PFSK-1 (cell line): ENCODE measurements around the gene PPP2R2B.

Experiments used
- FOXP2 ChIP-seq: optimal IDR thresholded peaks from 2 replicates; pipeline ENCODE3; 2011; ENCODE audit warnings: borderline replicate concordance, control low read depth, inconsistent platforms; ENCODE audit not compliant: insufficient read depth; ENCODE audit errors: extremely low read length, extremely low read depth
- POLR2AphosphoS5 ChIP-seq: IDR thresholded peaks from 2 replicates; pipeline ENCODE4 v1.6.1; 2012; ENCODE audit warnings: low read depth, mild to moderate bottlenecking, control low read depth, low read length, moderate library complexity
- SIN3A ChIP-seq: IDR thresholded peaks from 2 replicates; pipeline ENCODE4 v1.6.1; 2012; ENCODE audit warnings: mild to moderate bottlenecking, low read length, moderate library complexity, borderline replicate concordance; ENCODE audit not compliant: insufficient read depth
- TAF1 ChIP-seq: IDR thresholded peaks from 2 replicates; pipeline ENCODE4 v1.6.1; 2012; ENCODE audit warnings: low read length, control low read depth, borderline replicate concordance; ENCODE audit not compliant: insufficient read depth
- TF ChIP-seq, protein P1 (sequence below), 2 experiments: IDR thresholded peaks; 2 replicates each; pipeline versions ENCODE4 v1.6.1 to v1.8.0; 2011 to 2012; ENCODE audit warnings: low read depth in 2 of 2, low read length in 2 of 2, control low read depth in 1 of 2, inconsistent platforms in 1 of 2, mild to moderate bottlenecking in 1 of 2, moderate library complexity in 1 of 2; ENCODE audit not compliant: insufficient read depth in 1 of 2

The PPP2R2B gene

DNA sequence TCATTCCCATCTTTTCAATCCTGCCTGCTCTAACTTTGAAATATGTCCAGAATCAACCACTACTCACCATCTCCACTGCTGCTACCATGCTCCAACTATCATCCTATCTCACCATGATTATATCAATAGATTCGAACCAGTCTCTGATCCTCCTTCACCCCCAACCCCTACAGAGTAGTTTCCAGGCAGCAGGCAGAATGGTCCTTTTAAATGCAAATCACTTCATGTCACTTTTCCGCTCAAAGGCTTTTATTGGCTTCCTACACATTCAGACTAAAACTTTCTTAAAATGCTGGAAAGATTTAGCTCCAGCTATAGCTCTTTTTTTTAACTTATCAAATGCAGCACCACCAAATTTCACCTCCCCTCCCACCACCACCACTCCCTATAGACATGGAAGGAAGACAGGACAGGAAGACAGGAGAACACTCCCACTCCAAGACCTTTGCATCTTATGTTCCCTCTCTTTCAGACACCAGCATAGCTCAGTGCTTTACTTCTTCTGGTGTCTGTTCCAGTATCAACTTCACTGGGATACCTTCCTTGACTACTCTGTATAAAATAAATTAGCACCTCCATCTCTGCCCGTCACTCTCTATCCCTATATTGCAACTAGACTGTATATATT, 9.9 kb upstream of the PPP2R2B start:
- TF ChIP-seq SIN3A (no peak), POLR2AphosphoS5 (no peak), TAF1 (no peak), FOXP2 (no peak)
- TF ChIP-seq, protein P1, sequence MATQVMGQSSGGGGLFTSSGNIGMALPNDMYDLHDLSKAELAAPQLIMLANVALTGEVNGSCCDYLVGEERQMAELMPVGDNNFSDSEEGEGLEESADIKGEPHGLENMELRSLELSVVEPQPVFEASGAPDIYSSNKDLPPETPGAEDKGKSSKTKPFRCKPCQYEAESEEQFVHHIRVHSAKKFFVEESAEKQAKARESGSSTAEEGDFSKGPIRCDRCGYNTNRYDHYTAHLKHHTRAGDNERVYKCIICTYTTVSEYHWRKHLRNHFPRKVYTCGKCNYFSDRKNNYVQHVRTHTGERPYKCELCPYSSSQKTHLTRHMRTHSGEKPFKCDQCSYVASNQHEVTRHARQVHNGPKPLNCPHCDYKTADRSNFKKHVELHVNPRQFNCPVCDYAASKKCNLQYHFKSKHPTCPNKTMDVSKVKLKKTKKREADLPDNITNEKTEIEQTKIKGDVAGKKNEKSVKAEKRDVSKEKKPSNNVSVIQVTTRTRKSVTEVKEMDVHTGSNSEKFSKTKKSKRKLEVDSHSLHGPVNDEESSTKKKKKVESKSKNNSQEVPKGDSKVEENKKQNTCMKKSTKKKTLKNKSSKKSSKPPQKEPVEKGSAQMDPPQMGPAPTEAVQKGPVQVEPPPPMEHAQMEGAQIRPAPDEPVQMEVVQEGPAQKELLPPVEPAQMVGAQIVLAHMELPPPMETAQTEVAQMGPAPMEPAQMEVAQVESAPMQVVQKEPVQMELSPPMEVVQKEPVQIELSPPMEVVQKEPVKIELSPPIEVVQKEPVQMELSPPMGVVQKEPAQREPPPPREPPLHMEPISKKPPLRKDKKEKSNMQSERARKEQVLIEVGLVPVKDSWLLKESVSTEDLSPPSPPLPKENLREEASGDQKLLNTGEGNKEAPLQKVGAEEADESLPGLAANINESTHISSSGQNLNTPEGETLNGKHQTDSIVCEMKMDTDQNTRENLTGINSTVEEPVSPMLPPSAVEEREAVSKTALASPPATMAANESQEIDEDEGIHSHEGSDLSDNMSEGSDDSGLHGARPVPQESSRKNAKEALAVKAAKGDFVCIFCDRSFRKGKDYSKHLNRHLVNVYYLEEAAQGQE (IDR thresholded peaks at IDR 0.05; ENCODE audit: insufficient read depth in 1 of 2, low read depth in 2 of 2, low read length in 2 of 2): no peak

DNA sequence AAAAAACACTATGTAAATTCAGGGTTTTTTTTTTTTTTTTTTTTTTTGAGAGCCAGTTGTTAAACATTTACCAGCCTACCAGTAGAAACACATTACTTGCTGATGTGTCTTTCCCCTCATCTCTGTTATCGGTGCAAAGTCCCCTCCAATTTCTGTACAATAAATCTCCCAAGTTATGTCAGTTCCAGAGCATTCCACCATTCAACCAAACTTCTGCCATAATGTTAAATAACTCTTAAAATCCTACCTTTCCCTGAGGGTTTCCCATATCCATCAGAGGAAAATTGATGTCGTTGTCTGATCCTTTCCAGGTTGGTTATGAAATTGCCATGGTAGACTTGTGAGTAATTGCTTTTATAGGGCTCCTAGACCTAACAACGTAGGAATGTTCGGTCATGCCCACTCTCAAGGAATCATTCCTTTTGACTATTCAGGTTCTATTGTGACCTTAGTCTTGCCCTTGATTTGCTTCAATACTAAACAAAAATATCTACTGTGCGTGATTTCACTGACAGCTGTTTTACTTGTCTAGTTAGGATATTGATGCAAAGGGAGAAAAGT, 5.6 kb upstream of the PPP2R2B start:
- TF ChIP-seq SIN3A (no peak), TAF1 (no peak), POLR2AphosphoS5 (no peak), FOXP2 (no peak)
- TF ChIP-seq, protein P1 (IDR thresholded peaks at IDR 0.05; ENCODE audit: insufficient read depth in 1 of 2, low read depth in 2 of 2, low read length in 2 of 2): no peak

DNA sequence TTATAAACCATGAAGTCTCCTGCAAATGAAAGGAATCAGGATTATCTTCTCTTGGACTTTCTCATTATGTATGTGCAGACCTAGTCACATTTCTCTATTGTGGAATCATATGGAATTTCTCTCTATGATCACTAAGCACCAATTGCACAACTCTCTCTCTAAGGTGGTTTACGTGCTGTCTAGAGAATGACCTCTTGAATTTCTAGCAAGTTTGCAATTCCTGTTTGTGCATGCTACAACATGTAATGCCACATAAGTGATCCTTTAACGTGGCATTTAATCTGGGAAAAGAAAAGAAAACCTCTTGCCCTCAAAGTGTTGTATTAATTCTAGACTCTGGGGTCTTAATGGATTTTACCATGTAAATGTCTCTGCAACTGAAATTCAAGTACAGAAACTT, 5.0 kb upstream of the PPP2R2B start:
- TF ChIP-seq SIN3A (no peak), TAF1 (no peak), FOXP2 (no peak), POLR2AphosphoS5 (no peak)
- TF ChIP-seq, protein P1 (IDR thresholded peaks at IDR 0.05; ENCODE audit: insufficient read depth in 1 of 2, low read depth in 2 of 2, low read length in 2 of 2): no peak

DNA sequence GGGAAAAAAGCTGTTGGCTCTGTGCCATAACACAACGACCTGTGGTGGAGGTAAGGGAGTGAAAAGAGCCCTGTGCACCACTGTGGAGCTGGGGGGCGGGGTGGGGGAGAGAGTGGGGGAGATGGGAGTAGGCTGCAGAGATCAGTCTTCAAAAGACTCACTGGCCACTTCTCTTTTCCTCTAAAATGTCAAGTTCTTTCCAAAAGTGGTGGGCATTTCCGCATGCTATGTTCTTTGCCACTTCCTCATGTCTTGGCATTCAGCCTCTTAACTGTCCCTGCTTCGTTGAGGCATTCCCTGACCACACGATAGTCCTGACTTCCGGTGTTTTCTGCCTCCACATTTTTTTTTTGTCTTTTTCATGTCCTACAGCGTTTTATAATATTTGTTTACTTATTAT, 2.4 kb upstream of the PPP2R2B start:
- TF ChIP-seq FOXP2 (no peak), POLR2AphosphoS5 (no peak), TAF1 (no peak), SIN3A (no peak)
- TF ChIP-seq, protein P1 (IDR thresholded peaks at IDR 0.05; ENCODE audit: insufficient read depth in 1 of 2, low read depth in 2 of 2, low read length in 2 of 2): no peak
